ENCODE results near the gene TGIF1. TPM values are rescaled to one million over a fixed set of nuclear protein-coding genes. Genes with fewer than 3 reads are reported as not detected.
A peak's percentile ranks its signal among the peaks of the same experiment; 100 is the strongest.

TGIF1 gene
- total and polyA plus RNA-seq, 10 of the 15 experiments (the other 5 are each of a cell fraction or from before 2014, with no cell fraction given): 1.8 to 8.5 (median 6.4) TPM

DNA sequence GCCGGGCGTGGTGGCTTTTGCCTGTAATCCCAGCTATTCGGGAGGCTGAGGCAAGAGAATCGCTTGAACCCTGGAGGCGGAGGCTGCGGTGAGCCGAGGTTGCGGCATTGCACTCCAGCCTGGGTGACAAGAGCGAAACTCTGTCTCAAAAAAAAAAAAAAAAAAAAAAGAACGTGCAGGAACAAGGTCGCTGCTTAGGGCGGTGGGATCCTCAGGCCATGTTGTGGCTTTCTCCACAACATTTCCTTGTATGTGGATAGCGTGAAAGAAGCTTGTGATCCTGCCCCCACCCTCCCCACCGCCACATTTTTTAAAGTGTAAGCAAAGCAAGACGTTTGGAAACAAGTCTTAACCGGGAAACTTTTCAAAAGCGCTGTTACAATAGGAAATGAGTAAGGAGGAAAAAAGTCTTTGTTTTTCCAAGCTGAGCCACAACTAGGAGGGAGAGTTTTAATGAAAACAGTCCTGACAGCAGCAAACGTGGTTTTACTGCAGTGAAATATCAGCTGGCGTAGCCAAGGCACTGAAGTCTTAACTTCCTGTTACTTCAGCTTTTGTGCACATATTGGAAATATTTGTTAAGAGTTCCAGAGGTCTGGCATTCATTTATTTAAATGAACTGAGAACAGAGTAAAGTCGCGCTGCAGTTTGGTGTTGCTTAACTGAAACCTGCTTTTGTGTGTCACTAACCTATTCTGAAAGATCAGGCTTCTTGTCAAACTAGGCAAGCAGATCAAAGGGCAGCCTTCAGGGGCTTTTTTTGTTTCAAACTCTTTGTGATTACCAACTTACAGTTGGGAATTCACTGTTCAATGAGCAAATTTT is 3.8 kb downstream of the TGIF1 start (continued):
- TF ChIP-seq, protein P1, sequence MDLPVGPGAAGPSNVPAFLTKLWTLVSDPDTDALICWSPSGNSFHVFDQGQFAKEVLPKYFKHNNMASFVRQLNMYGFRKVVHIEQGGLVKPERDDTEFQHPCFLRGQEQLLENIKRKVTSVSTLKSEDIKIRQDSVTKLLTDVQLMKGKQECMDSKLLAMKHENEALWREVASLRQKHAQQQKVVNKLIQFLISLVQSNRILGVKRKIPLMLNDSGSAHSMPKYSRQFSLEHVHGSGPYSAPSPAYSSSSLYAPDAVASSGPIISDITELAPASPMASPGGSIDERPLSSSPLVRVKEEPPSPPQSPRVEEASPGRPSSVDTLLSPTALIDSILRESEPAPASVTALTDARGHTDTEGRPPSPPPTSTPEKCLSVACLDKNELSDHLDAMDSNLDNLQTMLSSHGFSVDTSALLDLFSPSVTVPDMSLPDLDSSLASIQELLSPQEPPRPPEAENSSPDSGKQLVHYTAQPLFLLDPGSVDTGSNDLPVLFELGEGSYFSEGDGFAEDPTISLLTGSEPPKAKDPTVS (IDR thresholded peaks at IDR 0.05; ENCODE audit: low read depth, low read length): no peak
- TF ChIP-seq, protein P2, sequence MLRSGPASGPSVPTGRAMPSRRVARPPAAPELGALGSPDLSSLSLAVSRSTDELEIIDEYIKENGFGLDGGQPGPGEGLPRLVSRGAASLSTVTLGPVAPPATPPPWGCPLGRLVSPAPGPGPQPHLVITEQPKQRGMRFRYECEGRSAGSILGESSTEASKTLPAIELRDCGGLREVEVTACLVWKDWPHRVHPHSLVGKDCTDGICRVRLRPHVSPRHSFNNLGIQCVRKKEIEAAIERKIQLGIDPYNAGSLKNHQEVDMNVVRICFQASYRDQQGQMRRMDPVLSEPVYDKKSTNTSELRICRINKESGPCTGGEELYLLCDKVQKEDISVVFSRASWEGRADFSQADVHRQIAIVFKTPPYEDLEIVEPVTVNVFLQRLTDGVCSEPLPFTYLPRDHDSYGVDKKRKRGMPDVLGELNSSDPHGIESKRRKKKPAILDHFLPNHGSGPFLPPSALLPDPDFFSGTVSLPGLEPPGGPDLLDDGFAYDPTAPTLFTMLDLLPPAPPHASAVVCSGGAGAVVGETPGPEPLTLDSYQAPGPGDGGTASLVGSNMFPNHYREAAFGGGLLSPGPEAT (IDR thresholded peaks at IDR 0.05; ENCODE audit: low read depth): no peak
- TF ChIP-seq MTA3 (IDR thresholded peaks at IDR 0.05; ENCODE audit: borderline replicate concordance, low read length): no peak
- no peak for TF ChIP-seq SREBF1 (IDR thresholded peaks at IDR 0.05; ENCODE audit: low read length)
- TF ChIP-seq RCOR1 (conservative IDR thresholded peaks at IDR 0.05; ENCODE audit: low read depth, low read length): no peak
- 0 out of 2 replicates have a peak, but pooled peaks have one; percentile 6 for TF ChIP-seq NBN (IDR thresholded peaks at IDR 0.05)
- TF ChIP-seq, protein P3, sequence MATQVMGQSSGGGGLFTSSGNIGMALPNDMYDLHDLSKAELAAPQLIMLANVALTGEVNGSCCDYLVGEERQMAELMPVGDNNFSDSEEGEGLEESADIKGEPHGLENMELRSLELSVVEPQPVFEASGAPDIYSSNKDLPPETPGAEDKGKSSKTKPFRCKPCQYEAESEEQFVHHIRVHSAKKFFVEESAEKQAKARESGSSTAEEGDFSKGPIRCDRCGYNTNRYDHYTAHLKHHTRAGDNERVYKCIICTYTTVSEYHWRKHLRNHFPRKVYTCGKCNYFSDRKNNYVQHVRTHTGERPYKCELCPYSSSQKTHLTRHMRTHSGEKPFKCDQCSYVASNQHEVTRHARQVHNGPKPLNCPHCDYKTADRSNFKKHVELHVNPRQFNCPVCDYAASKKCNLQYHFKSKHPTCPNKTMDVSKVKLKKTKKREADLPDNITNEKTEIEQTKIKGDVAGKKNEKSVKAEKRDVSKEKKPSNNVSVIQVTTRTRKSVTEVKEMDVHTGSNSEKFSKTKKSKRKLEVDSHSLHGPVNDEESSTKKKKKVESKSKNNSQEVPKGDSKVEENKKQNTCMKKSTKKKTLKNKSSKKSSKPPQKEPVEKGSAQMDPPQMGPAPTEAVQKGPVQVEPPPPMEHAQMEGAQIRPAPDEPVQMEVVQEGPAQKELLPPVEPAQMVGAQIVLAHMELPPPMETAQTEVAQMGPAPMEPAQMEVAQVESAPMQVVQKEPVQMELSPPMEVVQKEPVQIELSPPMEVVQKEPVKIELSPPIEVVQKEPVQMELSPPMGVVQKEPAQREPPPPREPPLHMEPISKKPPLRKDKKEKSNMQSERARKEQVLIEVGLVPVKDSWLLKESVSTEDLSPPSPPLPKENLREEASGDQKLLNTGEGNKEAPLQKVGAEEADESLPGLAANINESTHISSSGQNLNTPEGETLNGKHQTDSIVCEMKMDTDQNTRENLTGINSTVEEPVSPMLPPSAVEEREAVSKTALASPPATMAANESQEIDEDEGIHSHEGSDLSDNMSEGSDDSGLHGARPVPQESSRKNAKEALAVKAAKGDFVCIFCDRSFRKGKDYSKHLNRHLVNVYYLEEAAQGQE (IDR thresholded peaks at IDR 0.05; ENCODE audit: low read depth, low read length): no peak
- TF ChIP-seq MYC (IDR thresholded peaks at IDR 0.05; ENCODE audit: insufficient read depth, insufficient read length, insufficient replicate concordance, low read length, severe bottlenecking): no peak
- TF ChIP-seq NFYB (IDR thresholded peaks at IDR 0.05; ENCODE audit: insufficient read depth, low read depth, low read length): no peak
- no peak for TF ChIP-seq RAD21 (IDR thresholded peaks at IDR 0.05; ENCODE audit: insufficient read depth, low read depth, low read length)
- TF ChIP-seq BMI1 (IDR thresholded peaks at IDR 0.05; ENCODE audit: borderline replicate concordance): no peak
- no peak for TF ChIP-seq ZNF622 (IDR thresholded peaks at IDR 0.05)
- TF ChIP-seq TCF3 (IDR thresholded peaks at IDR 0.05; ENCODE audit: borderline replicate concordance, insufficient read depth, low read depth, low read length): no peak
- no peak for TF ChIP-seq RAD51 (IDR thresholded peaks at IDR 0.05)
- TF ChIP-seq MEF2A (IDR thresholded peaks at IDR 0.05; ENCODE audit: insufficient read depth, low read depth, low read length): no peak
- no peak for TF ChIP-seq KAT2A (conservative IDR thresholded peaks at IDR 0.05; ENCODE audit: control insufficient read depth, low read depth, low read length)
- no peak for TF ChIP-seq ZSCAN29 (IDR thresholded peaks at IDR 0.05)
- no peak for TF ChIP-seq IRF4 (IDR thresholded peaks at IDR 0.05; ENCODE audit: low read depth, low read length)
- TF ChIP-seq NR2F1 (conservative IDR thresholded peaks at IDR 0.05): peak; percentile 48
- no peak for TF ChIP-seq CBFB (IDR thresholded peaks at IDR 0.05; ENCODE audit: low read depth)
- no peak; the same call in 1 of the 2 replicates for TF ChIP-seq SIN3A (IDR thresholded peaks at IDR 0.05; ENCODE audit: low read depth, low read length)
- TF ChIP-seq BACH1 (IDR thresholded peaks at IDR 0.05; ENCODE audit: borderline replicate concordance): no peak

Measured in GM12878 (cell line).